Midbrain (tissue), 1 donor: ENCODE results near the gene CST8.

ENCODE experiments used
- DNase-seq: peaks from one replicate; lab custom pipeline; 2025; lab: John Stamatoyannopoulos, UW

Gene CST8

GRCh38 chr20:23476015-23476754 is 14.7 kb upstream of the CST8 start:
- no peak for DNase-seq

- DNase-seq: no peak
Observed at GRCh38 chr20:23477223-23477622, 13.7 kb upstream of the CST8 start.

- DNase-seq: no peak
Observed at GRCh38 chr20:23479043-23479442, 11.9 kb upstream of the CST8 start.

GRCh38 chr20:23482138-23482537 is 8.8 kb upstream of the CST8 start:
- DNase-seq: no peak

GRCh38 chr20:23484081-23484480 is 6.8 kb upstream of the CST8 start:
- DNase-seq: no peak

- no peak for DNase-seq
Observed at GRCh38 chr20:23488470-23488869, 2.4 kb upstream of the CST8 start.

- no peak for DNase-seq
Observed at GRCh38 chr20:23488996-23489395, 1.9 kb upstream of the CST8 start.

GRCh38 chr20:23492292-23492691 is 1.4 kb downstream of the CST8 start:
- no peak for DNase-seq

- DNase-seq: no peak
Observed at GRCh38 chr20:23493172-23493772, 2.4 kb downstream of the CST8 start.

- DNase-seq: no peak
Observed at GRCh38 chr20:23497536-23497935, 6.6 kb downstream of the CST8 start.

GRCh38 chr20:23501926-23502325 is 11.0 kb downstream of the CST8 start:
- DNase-seq: no peak

GRCh38 chr20:23503649-23504048 is 12.7 kb downstream of the CST8 start:
- DNase-seq: no peak

- no peak for DNase-seq
Observed at GRCh38 chr20:23507346-23507745, 16.4 kb downstream of the CST8 start.

GRCh38 chr20:23508449-23509229 is 17.7 kb downstream of the CST8 start:
- no peak for DNase-seq

GRCh38 chr20:23509247-23509913 is 18.5 kb downstream of the CST8 start:
- DNase-seq: no peak

GRCh38 chr20:23510000-23510590 is 19.2 kb downstream of the CST8 start:
- DNase-seq: no peak

GRCh38 chr20:23513164-23513563 is 22.2 kb downstream of the CST8 start:
- no peak for DNase-seq

GRCh38 chr20:23514848-23515247 is 23.9 kb downstream of the CST8 start:
- DNase-seq: no peak

- no peak for DNase-seq
Observed at GRCh38 chr20:23515250-23515939, 24.5 kb downstream of the CST8 start.

GRCh38 chr20:23517719-23518118 is 26.8 kb downstream of the CST8 start:
- no peak for DNase-seq

- DNase-seq: no peak
Observed at GRCh38 chr20:23519556-23519955, 28.6 kb downstream of the CST8 start.

- no peak for DNase-seq
Observed at GRCh38 chr20:23520185-23520584, 29.3 kb downstream of the CST8 start.
